ENCODE data around the gene PLCXD1. TPM values are rescaled to one million over a fixed set of nuclear protein-coding genes. Genes with fewer than 3 reads are reported as not detected.
A peak's percentile ranks its signal among the peaks of the same experiment; 100 is the strongest.
"Not testable (repeated sequence)": the region's sequence is repeated elsewhere in the genome, so short reads cannot be mapped to it uniquely, and the experiment has no call there.

PLCXD1 gene
- polyA plus RNA-seq, 2 of the 4 experiments (the other 2 are of a cell fraction): 64.6 to 67.9 TPM

DNA sequence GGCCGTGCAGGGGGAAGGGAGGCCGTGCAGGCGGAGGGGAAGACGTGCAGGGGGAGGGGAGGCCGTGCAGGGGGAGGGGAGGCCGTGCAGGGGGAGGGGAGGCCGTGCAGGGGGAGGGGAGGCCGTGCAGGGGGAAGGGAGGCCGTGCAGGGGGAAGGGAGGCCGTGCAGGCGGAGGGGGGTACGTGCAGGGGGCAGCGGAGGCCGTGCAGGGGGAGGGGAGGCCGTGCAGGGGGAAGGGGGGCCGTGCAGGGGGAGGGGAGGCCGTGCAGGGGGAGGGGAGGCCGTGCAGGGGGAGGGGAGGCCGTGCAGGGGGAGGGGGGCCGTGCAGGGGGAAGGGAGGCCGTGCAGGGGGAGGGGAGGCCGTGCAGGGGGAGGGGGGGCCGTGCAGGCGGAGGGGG, 459 bp upstream of the PLCXD1 start:
- CTCF ChIA-PET; POLR2A ChIA-PET; H3K9me3 ChIP-seq; DNase-seq (ENCODE audit: low read depth in 1 of 2, low spot score in 1 of 2); ATAC-seq; FAIRE-seq: not testable (repeated sequence)
- Histone ChIP-seq H3K4me2 (peak overlapping the region; percentile 89), H3K4me1 (peaks cover 21% of the 10 kb centered on the region), H3K4me3 (peak overlapping the region; percentile 75), H3K27ac (peak overlapping the region; percentile 98 to 99)
- 0 out of 5 replicates have a peak, but pooled peaks of 1 of the 2 experiments have one; percentile 27 for TF ChIP-seq JUN (IDR thresholded peaks at IDR 0.05)
- WGBS (ENCODE audit: missing lambda C conversion rate): no CpG with 5 or more reads among the region's 24 CpGs

DNA sequence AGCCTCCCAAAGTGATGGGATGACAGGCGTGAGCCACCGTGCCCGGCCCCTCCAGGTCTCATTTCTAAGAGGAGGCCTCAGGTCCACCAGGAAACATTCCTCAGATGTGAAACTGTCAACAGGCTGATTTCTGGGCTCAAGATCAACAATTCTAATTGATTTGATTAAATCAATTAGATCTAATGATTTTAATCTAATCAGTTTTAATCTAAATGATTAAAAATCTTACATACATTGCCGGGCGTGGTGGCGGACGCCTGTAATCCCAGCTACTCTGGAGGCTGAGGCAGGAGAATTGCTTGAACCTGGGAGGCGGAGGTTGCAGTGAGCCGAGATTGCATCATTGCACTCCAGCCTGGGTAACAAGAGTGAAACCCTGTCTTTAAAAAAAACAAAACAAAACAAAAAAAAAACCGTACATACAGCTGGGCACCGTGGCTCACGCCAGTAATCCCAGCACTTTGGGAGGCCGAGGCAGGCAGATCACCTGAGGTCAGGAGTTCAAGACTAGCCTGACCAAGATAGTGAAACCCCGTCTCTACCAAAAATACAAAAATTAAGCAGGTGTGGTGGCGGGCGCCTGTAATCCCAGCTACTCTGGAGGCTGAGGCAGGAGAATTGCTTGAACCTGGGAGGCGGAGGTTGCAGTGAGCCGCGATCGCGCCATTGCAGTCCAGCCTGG, 960 bp downstream of the PLCXD1 start:
- H3K9me3 ChIP-seq; ATAC-seq; CTCF ChIA-PET; POLR2A ChIA-PET; DNase-seq (ENCODE audit: low read depth in 1 of 2, low spot score in 1 of 2); FAIRE-seq: not testable (repeated sequence)
- H3K4me2 ChIP-seq: peak overlapping the region; percentile 89
- 34% methylated on average over 21 of the region's 21 CpGs for WGBS (ENCODE audit: missing lambda C conversion rate)
- TF ChIP-seq CEBPB (IDR thresholded peaks at IDR 0.05): peak; percentile 55 to 77; a peak in 3 of 4 replicates
- H3K27ac ChIP-seq: peak overlapping the region; percentile 98 to 99
- H3K4me3 ChIP-seq: peak overlapping the region; percentile 75
- peaks cover 19% of the 10 kb centered on the region for H3K4me1 ChIP-seq

DNA sequence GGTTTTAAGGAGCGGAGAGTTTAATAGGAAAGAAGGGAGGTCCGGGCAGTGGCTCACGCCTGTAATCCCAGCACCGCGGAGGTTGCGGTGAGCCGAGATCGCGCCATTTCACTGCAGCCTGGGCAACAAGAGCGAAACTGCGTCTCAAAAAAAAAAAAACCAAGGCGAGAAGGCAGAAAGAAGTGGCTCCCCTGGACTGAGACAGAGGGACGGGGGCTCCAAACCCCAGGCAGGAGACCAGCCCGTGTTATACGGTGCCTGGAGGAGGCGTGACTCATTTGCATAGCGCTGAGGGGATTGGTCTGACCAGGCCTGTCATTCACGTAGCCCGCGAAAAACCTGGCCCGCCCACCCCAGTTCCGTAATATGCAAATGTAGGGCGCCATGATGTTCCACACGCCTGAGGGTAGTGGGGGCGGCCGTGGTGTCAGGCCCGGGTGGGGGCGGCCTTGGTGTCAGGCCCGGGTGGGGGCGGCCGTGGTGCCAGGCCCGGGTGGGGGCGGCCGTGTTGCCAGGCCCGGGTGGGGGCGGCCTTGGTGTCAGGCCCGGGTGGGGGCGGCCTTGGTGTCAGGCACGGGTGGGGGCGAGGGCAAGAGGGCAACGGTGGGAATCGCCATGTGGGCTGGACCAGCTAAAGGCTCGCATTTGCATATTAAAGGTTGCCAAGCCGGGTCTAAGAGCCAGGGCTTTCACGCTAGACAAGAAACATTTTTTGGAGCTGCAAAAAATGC, 2.1 kb downstream of the PLCXD1 start:
- peaks cover 15% of the 10 kb centered on the region for H3K4me1 ChIP-seq
- ChIA-PET POLR2A (no interaction called here), CTCF (no interaction called here)
- ATAC-seq (peak; percentile 83 to 92), FAIRE-seq (peak; percentile 85), DNase-seq (ENCODE audit: low read depth in 1 of 2, low spot score in 1 of 2) (peak; percentile 95 to 96)
- H3K27ac ChIP-seq: peak overlapping the region; percentile 94 to 99
- TF ChIP-seq, protein P1, sequence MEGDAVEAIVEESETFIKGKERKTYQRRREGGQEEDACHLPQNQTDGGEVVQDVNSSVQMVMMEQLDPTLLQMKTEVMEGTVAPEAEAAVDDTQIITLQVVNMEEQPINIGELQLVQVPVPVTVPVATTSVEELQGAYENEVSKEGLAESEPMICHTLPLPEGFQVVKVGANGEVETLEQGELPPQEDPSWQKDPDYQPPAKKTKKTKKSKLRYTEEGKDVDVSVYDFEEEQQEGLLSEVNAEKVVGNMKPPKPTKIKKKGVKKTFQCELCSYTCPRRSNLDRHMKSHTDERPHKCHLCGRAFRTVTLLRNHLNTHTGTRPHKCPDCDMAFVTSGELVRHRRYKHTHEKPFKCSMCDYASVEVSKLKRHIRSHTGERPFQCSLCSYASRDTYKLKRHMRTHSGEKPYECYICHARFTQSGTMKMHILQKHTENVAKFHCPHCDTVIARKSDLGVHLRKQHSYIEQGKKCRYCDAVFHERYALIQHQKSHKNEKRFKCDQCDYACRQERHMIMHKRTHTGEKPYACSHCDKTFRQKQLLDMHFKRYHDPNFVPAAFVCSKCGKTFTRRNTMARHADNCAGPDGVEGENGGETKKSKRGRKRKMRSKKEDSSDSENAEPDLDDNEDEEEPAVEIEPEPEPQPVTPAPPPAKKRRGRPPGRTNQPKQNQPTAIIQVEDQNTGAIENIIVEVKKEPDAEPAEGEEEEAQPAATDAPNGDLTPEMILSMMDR (IDR thresholded peaks at IDR 0.05): no peak
- peak in 1 of 2 experiments; percentile 21; a peak in 1 of 5 replicates for TF ChIP-seq JUN (IDR thresholded peaks at IDR 0.05)
- TF ChIP-seq KDM1A (IDR thresholded peaks at IDR 0.05; ENCODE audit: low read depth): no peak
- TF ChIP-seq FOSL2 (IDR thresholded peaks at IDR 0.05): no peak
- TF ChIP-seq FOSL2 (CRISPR knock-in tag; IDR thresholded peaks at IDR 0.05): peak; percentile 76
- no peak for TF ChIP-seq ESRRA (IDR thresholded peaks at IDR 0.05; ENCODE audit: borderline replicate concordance, low read length)
- TF ChIP-seq POLR2A (IDR thresholded peaks at IDR 0.05; ENCODE audit: low read length): peak; percentile 36; the same call in 1 of the 2 replicates
- no peak for TF ChIP-seq JUNB (IDR thresholded peaks at IDR 0.05)
- TF ChIP-seq HEYL (CRISPR knock-in tag; IDR thresholded peaks at IDR 0.05): no peak
- TF ChIP-seq, protein P2, sequence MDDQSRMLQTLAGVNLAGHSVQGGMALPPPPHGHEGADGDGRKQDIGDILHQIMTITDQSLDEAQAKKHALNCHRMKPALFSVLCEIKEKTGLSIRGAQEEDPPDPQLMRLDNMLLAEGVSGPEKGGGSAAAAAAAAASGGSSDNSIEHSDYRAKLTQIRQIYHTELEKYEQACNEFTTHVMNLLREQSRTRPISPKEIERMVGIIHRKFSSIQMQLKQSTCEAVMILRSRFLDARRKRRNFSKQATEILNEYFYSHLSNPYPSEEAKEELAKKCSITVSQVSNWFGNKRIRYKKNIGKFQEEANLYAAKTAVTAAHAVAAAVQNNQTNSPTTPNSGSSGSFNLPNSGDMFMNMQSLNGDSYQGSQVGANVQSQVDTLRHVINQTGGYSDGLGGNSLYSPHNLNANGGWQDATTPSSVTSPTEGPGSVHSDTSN (IDR thresholded peaks at IDR 0.05): peak; percentile 92
- TF ChIP-seq, protein P3, sequence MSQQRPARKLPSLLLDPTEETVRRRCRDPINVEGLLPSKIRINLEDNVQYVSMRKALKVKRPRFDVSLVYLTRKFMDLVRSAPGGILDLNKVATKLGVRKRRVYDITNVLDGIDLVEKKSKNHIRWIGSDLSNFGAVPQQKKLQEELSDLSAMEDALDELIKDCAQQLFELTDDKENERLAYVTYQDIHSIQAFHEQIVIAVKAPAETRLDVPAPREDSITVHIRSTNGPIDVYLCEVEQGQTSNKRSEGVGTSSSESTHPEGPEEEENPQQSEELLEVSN (IDR thresholded peaks at IDR 0.05; ENCODE audit: borderline replicate concordance, low read depth): no peak
- no peak for TF ChIP-seq ZSCAN20 (CRISPR knock-in tag; IDR thresholded peaks at IDR 0.05)
- TF ChIP-seq RCOR1 (IDR thresholded peaks at IDR 0.05; ENCODE audit: low read depth, low read length): no peak
- TF ChIP-seq, protein P4, sequence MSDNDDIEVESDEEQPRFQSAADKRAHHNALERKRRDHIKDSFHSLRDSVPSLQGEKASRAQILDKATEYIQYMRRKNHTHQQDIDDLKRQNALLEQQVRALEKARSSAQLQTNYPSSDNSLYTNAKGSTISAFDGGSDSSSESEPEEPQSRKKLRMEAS (IDR thresholded peaks at IDR 0.05): peak; percentile 42
- no peak for TF ChIP-seq ZNF302 (CRISPR knock-in tag; IDR thresholded peaks at IDR 0.05)
- TF ChIP-seq, protein P5, sequence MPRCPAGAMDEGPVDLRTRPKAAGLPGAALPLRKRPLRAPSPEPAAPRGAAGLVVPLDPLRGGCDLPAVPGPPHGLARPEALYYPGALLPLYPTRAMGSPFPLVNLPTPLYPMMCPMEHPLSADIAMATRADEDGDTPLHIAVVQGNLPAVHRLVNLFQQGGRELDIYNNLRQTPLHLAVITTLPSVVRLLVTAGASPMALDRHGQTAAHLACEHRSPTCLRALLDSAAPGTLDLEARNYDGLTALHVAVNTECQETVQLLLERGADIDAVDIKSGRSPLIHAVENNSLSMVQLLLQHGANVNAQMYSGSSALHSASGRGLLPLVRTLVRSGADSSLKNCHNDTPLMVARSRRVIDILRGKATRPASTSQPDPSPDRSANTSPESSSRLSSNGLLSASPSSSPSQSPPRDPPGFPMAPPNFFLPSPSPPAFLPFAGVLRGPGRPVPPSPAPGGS (IDR thresholded peaks at IDR 0.05): no peak
- TF ChIP-seq, protein P6, sequence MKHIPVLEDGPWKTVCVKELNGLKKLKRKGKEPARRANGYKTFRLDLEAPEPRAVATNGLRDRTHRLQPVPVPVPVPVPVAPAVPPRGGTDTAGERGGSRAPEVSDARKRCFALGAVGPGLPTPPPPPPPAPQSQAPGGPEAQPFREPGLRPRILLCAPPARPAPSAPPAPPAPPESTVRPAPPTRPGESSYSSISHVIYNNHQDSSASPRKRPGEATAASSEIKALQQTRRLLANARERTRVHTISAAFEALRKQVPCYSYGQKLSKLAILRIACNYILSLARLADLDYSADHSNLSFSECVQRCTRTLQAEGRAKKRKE (CRISPR knock-in tag; IDR thresholded peaks at IDR 0.05; ENCODE audit: low read depth): no peak
- WGBS (ENCODE audit: missing lambda C conversion rate): 6% methylated on average over 27 of the region's 45 CpGs
- peak overlapping the region; percentile 89 for H3K4me2 ChIP-seq
- H3K4me3 ChIP-seq: peak overlapping the region; percentile 75
- H3K9me3 ChIP-seq: no peaks in the 10 kb centered on the region

Measured in A549 (cell line).